Measurements from ENCODE around the gene IGFBP7. TPM values are rescaled to one million over a fixed set of nuclear protein-coding genes. Genes with fewer than 3 reads are reported as not detected.

The IGFBP7 gene
- total and polyA plus RNA-seq, 4 donors = 67.9 to 351 (median 127) TPM

DNA sequence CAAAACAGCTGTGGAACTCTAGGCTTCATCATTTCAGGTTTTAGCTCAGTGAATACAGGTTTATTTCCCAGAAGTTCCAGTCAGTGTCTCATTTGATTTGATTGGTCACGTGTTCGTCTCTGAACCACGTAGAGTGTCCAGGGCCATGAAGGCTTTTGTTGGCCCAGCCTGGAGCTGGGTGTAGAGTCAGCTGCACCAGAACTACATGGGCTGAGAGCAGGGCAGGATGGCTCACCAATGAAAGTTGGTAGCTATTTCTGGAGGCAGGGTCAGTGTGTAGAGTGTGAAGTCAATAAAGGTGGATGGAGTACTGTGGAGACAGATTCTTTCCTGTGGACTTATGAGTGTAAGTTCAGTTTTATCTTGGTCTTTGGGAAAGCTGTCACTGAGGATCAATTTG, 43.0 kb upstream of the IGFBP7 start:
- H3K36me3 ChIP-seq (ENCODE audit: control insufficient read depth, insufficient read depth, low read length) = no peaks in the 10 kb centered on the region
- H3K27ac ChIP-seq (ENCODE audit: low read depth, low read length) = no peak overlapping the region
- H3K4me3 ChIP-seq (ENCODE audit: low read depth, low read length) = no peak overlapping the region
- WGBS (ENCODE audit: insufficient coverage) = 94% methylated on average over 3 of the region's 3 CpGs
- peaks cover 13% of the 10 kb centered on the region for H3K4me1 ChIP-seq (ENCODE audit: control insufficient read depth, insufficient read depth, low read length)
- peaks cover 2% of the 10 kb centered on the region for H3K9me3 ChIP-seq (ENCODE audit: control insufficient read depth, insufficient read depth, low read length)
- no peaks in the 10 kb centered on the region for H3K27me3 ChIP-seq (ENCODE audit: control insufficient read depth, insufficient read depth, low read length)
- no peak for DNase-seq (ENCODE audit: low read depth in 4 of 6, low spot score in 6 of 6)

DNA sequence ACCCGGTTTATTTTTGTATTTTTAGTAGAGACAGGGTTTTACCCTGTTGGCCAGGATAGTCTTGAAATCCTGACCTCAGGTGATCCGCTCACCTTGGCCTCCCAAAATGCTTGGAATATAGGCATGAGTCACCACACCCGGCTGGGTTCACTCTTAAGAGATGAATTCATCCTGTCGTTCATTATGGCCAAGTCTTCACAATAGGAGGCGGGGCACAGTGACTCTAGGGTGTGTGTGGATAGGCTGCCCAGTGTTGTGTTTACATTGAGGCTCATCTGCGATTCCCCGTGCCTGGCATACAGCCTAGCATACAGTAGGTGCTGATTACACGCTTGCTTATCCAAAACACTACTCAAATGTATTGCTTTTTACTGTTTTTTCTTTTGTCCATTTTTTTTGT, 41.3 kb upstream of the IGFBP7 start:
- no peak overlapping the region for H3K27ac ChIP-seq (ENCODE audit: low read depth, low read length)
- WGBS (ENCODE audit: insufficient coverage) = 95% methylated on average over 2 of the region's 8 CpGs
- no peaks in the 10 kb centered on the region for H3K36me3 ChIP-seq (ENCODE audit: control insufficient read depth, insufficient read depth, low read length)
- peaks cover 2% of the 10 kb centered on the region for H3K9me3 ChIP-seq (ENCODE audit: control insufficient read depth, insufficient read depth, low read length)
- H3K27me3 ChIP-seq (ENCODE audit: control insufficient read depth, insufficient read depth, low read length) = no peaks in the 10 kb centered on the region
- H3K4me1 ChIP-seq (ENCODE audit: control insufficient read depth, insufficient read depth, low read length) = no peaks in the 10 kb centered on the region
- no peak overlapping the region for H3K4me3 ChIP-seq (ENCODE audit: low read depth, low read length)
- no peak for DNase-seq (ENCODE audit: low read depth in 4 of 6, low spot score in 6 of 6)

DNA sequence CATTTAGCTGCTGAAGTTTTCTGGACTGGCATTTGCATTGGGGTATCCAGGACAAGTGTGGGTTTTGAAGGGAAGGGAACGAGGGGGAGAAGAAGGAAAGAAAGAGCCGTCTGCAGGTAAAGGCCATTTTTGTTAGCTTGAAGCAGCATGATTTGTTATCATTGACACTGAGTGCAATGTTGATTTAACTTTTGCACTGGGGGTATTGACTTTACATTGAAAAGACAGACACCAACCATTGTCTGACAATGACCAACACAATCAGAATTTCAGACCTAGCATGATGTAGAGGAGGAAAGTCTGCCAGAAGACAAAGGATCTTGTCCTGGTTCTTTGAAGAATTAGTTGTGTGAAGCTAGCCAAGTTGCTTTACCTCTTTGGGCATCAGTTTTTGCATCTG, 39.6 kb upstream of the IGFBP7 start:
- 31% methylated on average over 2 of the region's 2 CpGs for WGBS (ENCODE audit: insufficient coverage)
- Histone ChIP-seq H3K27ac (ENCODE audit: low read depth, low read length) (no peak overlapping the region), H3K36me3 (ENCODE audit: control insufficient read depth, insufficient read depth, low read length) (no peaks in the 10 kb centered on the region), H3K4me3 (ENCODE audit: low read depth, low read length) (no peak overlapping the region), H3K4me1 (ENCODE audit: control insufficient read depth, insufficient read depth, low read length) (no peaks in the 10 kb centered on the region), H3K27me3 (ENCODE audit: control insufficient read depth, insufficient read depth, low read length) (no peaks in the 10 kb centered on the region), H3K9me3 (ENCODE audit: control insufficient read depth, insufficient read depth, low read length) (no peaks in the 10 kb centered on the region)
- no peak for DNase-seq (ENCODE audit: low read depth in 4 of 6, low spot score in 6 of 6)

DNA sequence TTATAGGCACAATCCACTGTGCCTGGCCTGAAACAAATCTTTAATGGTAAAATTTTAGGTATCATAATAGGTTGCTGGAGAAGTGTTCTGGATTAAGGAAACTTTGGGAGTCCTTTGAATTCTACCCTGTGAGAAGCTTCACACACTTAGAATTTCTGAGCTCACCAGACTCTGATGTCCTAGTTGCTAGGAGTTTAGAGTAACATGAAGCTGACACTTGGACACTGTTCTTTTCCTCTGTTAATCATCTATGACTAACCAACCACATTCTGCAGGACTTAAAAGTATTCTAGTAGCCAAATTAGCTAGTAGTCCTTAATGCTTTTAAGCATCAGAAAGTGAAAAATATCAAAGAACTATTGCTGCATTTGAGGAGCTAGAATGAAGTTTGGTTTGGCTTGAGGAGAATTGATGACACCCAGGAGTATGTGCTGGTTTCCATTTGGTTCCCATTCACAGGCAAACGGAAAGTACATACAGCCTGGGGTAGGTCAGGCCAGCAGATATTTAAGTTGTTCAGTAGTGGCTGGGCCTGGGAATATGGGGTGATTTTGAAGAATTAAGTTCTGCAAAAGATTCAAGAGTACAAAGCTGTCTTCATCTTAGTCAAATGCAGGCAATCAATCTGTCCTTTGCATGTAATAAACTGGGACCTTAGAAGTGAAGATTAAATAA, 38.8 kb upstream of the IGFBP7 start:
- H3K27me3 ChIP-seq (ENCODE audit: control insufficient read depth, insufficient read depth, low read length) = no peaks in the 10 kb centered on the region
- H3K4me1 ChIP-seq (ENCODE audit: control insufficient read depth, insufficient read depth, low read length) = no peaks in the 10 kb centered on the region
- H3K4me3 ChIP-seq (ENCODE audit: low read depth, low read length) = no peak overlapping the region
- H3K27ac ChIP-seq (ENCODE audit: low read depth, low read length) = no peak overlapping the region
- no peaks in the 10 kb centered on the region for H3K36me3 ChIP-seq (ENCODE audit: control insufficient read depth, insufficient read depth, low read length)
- WGBS (ENCODE audit: insufficient coverage) = 83% methylated on average over 1 of the region's 1 CpG
- no peak for DNase-seq (ENCODE audit: low read depth in 4 of 6, low spot score in 6 of 6)
- no peaks in the 10 kb centered on the region for H3K9me3 ChIP-seq (ENCODE audit: control insufficient read depth, insufficient read depth, low read length)

DNA sequence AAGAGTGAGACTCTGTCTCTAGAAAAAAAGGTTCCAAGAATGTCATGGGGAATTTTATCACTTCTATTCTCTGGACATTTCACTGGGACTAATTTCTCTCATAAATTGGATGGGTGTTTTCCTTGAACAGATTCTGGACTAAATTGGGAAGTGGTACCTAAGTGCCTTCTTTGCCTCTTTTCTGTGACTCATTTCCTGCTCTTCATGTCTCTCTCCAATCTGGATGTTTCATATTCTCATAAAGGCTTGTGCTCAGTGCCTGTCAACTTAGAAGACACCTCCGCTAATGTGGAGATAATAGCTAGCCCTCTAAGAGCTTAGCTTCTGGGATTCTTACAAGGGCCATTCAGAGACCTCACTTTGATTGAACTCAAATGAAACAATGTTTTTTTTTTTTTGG, 38.0 kb upstream of the IGFBP7 start:
- H3K27ac ChIP-seq (ENCODE audit: low read depth, low read length) = no peak overlapping the region
- H3K27me3 ChIP-seq (ENCODE audit: control insufficient read depth, insufficient read depth, low read length) = no peaks in the 10 kb centered on the region
- WGBS (ENCODE audit: insufficient coverage) = 100% methylated on average over 1 of the region's 1 CpG
- no peak overlapping the region for H3K4me3 ChIP-seq (ENCODE audit: low read depth, low read length)
- no peaks in the 10 kb centered on the region for H3K9me3 ChIP-seq (ENCODE audit: control insufficient read depth, insufficient read depth, low read length)
- DNase-seq (ENCODE audit: low read depth in 4 of 6, low spot score in 6 of 6) = no peak
- no peaks in the 10 kb centered on the region for H3K4me1 ChIP-seq (ENCODE audit: control insufficient read depth, insufficient read depth, low read length)
- no peaks in the 10 kb centered on the region for H3K36me3 ChIP-seq (ENCODE audit: control insufficient read depth, insufficient read depth, low read length)

DNA sequence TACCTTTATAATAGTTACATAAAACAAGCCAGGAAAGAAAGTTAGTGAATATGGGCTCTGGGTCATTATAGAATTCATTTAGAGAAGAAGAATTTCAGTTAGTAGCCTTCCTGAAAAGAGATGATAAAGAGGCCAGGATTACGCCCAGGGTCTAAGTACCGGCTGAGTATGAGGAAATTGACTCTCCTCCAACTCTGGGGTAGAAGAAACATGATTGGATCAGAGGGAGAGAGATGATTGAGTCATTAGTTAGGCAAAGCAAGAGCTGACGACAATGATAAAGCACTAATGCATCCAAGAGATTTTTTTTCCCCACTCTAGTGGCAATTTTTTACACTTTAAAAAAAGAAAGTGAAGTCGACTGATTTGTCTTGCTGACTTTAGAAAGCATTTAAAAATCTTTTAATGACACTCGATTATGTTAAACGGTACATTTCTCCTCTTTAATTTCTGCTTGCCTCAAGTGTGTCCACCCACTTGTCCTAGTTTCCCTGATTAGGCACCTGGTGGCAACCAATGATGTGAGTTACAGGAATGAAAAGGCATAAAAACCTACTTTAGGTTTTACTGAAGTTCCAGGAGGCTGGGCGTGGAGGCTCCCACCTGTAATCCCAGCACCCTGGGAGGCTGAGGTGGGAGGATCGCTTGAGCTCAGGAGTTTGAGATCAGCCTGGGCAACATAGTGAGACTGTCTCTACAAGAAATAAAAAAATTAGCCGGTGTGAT, 37.3 kb upstream of the IGFBP7 start:
- Histone ChIP-seq H3K36me3 (ENCODE audit: control insufficient read depth, insufficient read depth, low read length) (no peaks in the 10 kb centered on the region), H3K27me3 (ENCODE audit: control insufficient read depth, insufficient read depth, low read length) (no peaks in the 10 kb centered on the region), H3K9me3 (ENCODE audit: control insufficient read depth, insufficient read depth, low read length) (no peaks in the 10 kb centered on the region), H3K27ac (ENCODE audit: low read depth, low read length) (no peak overlapping the region), H3K4me1 (ENCODE audit: control insufficient read depth, insufficient read depth, low read length) (no peaks in the 10 kb centered on the region), H3K4me3 (ENCODE audit: low read depth, low read length) (no peak overlapping the region)
- DNase-seq (ENCODE audit: low read depth in 4 of 6, low spot score in 6 of 6) = no peak
- 86% methylated on average over 5 of the region's 9 CpGs for WGBS (ENCODE audit: insufficient coverage)

DNA sequence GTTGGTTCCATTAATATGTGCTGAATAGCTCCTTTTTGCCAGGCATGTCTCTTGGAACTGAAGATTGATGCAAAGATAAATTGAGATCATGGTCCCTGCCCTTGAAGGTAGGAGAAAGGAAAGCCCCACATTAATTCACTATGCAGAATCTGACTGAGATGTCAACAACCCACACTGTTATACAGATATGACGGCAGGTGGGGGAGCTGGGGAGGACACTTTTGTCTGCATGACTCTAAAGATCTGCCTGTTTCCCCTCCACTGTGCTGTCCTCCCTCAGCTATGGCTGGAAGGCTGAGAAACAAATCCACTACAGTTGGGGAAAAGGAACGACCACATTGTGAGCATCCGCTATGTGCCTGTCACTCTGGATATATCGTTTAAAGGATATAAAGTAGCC, 36.3 kb upstream of the IGFBP7 start:
- H3K36me3 ChIP-seq (ENCODE audit: control insufficient read depth, insufficient read depth, low read length) = no peaks in the 10 kb centered on the region
- no peaks in the 10 kb centered on the region for H3K4me1 ChIP-seq (ENCODE audit: control insufficient read depth, insufficient read depth, low read length)
- H3K4me3 ChIP-seq (ENCODE audit: low read depth, low read length) = no peak overlapping the region
- DNase-seq (ENCODE audit: low read depth in 4 of 6, low spot score in 6 of 6) = no peak
- H3K27ac ChIP-seq (ENCODE audit: low read depth, low read length) = no peak overlapping the region
- WGBS (ENCODE audit: insufficient coverage) = 78% methylated on average over 2 of the region's 4 CpGs
- H3K27me3 ChIP-seq (ENCODE audit: control insufficient read depth, insufficient read depth, low read length) = no peaks in the 10 kb centered on the region
- no peaks in the 10 kb centered on the region for H3K9me3 ChIP-seq (ENCODE audit: control insufficient read depth, insufficient read depth, low read length)

DNA sequence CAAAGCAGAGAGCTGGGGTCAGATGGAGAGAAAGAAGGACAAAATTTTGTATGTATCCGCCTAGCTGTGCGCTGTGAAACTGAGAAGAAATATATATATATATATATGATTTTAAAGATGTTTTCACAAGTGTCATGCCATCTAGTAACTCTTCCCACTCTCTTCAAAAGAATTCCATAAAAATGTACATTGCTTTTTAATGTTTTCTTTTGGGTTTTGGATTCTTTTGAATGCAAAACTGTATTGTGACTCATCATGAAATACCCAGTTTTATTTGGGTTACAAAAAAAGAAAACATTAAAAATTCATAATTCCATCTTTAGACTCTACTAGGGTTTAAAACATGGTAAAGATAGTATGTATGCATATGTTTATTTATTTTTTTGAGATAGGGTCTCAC, 34.3 kb upstream of the IGFBP7 start:
- H3K4me1 ChIP-seq (ENCODE audit: control insufficient read depth, insufficient read depth, low read length) = no peaks in the 10 kb centered on the region
- no CpG with 5 or more reads among the region's 2 CpGs for WGBS (ENCODE audit: insufficient coverage)

DNA sequence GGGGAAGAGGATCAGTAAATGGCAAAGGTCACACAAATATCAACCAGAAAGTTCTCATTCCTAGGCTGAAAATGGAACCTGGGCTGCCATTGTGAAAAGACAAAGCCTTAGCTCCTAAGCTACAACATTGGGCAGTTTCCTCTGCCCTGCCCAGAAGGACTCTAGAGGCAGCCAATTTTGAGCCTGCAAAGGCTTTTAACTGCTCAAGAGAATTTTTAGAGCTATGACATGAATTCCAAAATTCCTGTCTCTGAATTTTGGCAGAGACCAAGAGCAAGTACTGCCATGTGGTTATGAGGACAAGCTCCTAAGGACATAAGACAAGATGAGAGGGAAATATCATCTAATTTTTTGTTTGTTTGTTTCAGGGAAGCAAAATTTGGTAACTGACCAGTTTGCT, 29.6 kb upstream of the IGFBP7 start:
- H3K4me3 ChIP-seq (ENCODE audit: low read depth, low read length) = no peak overlapping the region
- no peak overlapping the region for H3K27ac ChIP-seq (ENCODE audit: low read depth, low read length)
- H3K9me3 ChIP-seq (ENCODE audit: control insufficient read depth, insufficient read depth, low read length) = peaks cover 3% of the 10 kb centered on the region
- H3K36me3 ChIP-seq (ENCODE audit: control insufficient read depth, insufficient read depth, low read length) = no peaks in the 10 kb centered on the region
- DNase-seq (ENCODE audit: low read depth in 4 of 6, low spot score in 6 of 6) = no peak
- no peaks in the 10 kb centered on the region for H3K4me1 ChIP-seq (ENCODE audit: control insufficient read depth, insufficient read depth, low read length)
- no peaks in the 10 kb centered on the region for H3K27me3 ChIP-seq (ENCODE audit: control insufficient read depth, insufficient read depth, low read length)

More for the DNA sequence above, 34.3 kb upstream of the IGFBP7 start:
- no peaks in the 10 kb centered on the region for H3K27me3 ChIP-seq (ENCODE audit: control insufficient read depth, insufficient read depth, low read length)
- H3K27ac ChIP-seq (ENCODE audit: low read depth, low read length) = no peak overlapping the region
- H3K36me3 ChIP-seq (ENCODE audit: control insufficient read depth, insufficient read depth, low read length) = no peaks in the 10 kb centered on the region
- no peak for DNase-seq (ENCODE audit: low read depth in 4 of 6, low spot score in 6 of 6)
- H3K4me3 ChIP-seq (ENCODE audit: low read depth, low read length) = no peak overlapping the region
- no peaks in the 10 kb centered on the region for H3K9me3 ChIP-seq (ENCODE audit: control insufficient read depth, insufficient read depth, low read length)

DNA sequence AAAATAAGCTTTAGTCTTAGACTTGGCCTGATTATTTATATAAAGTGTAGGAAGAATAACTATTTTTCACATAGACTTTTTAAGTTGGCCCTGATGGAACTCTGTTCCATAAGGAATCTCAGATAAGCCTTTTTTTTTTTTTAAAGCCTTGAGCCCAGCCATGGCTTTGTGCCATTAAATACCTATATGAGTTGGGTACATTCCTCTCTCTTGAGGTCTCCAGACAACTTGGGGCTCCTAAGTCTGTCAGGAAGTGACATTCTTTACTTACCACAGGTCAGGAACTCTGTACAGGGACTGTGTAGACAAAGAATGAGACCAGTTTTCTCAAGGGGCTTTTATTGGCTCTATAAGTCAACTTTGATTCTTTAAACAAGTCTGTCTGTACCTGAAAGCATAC, 27.1 kb upstream of the IGFBP7 start:
- Histone ChIP-seq H3K9me3 (ENCODE audit: control insufficient read depth, insufficient read depth, low read length) (peaks cover 3% of the 10 kb centered on the region), H3K4me3 (ENCODE audit: low read depth, low read length) (no peak overlapping the region), H3K27me3 (ENCODE audit: control insufficient read depth, insufficient read depth, low read length) (no peaks in the 10 kb centered on the region), H3K36me3 (ENCODE audit: control insufficient read depth, insufficient read depth, low read length) (no peaks in the 10 kb centered on the region), H3K4me1 (ENCODE audit: control insufficient read depth, insufficient read depth, low read length) (peaks cover 2% of the 10 kb centered on the region), H3K27ac (ENCODE audit: low read depth, low read length) (no peak overlapping the region)
- DNase-seq (ENCODE audit: low read depth in 4 of 6, low spot score in 6 of 6) = no peak

All from spinal cord (tissue), 10 donors.